GM19240 (cell line): ENCODE measurements around the gene COL23A1.

Experiments
- DNase-seq: peaks from one replicate; pipeline ENCODE4 v3.0.0; 2011; ENCODE audit warnings: low spot score; ENCODE audit not compliant: insufficient read length

COL23A1 gene

DNA sequence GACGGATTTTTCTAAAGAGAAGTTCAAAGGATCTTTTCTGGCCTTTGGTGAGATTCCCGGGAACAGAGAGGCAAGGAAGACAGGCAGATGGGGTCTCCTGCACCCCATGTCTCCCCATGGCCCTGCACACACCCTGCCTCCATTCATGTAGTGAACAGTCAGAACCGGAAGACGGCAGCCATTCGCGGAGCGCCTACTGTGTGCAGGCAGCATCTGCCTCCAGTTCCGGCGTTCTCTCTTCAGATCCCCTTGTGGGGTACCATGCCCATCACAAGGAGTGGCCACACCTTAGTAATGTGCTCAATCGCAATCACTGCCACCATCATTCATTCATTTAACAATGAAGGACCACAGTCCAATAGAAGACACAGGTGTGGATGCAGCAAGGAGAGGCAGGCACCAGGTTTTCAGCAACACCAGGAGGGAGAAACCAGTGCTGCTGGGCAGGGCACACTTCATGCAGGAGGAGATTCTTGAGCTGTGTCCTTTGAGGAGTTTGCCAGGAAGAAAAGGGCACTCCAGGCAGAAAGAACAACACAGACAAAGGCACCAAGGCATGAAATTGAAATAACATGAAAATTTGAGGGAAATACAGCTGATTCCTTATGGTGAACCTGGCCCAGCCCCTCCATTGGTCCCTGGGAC is 186.1 kb downstream of the COL23A1 start:
- DNase-seq, result no peak

- no peak for DNase-seq
Measured at GRCh38 chr5:178403351-178403750, 186.8 kb downstream of the COL23A1 start.

GRCh38 chr5:178399701-178400095 is 190.5 kb downstream of the COL23A1 start:
- no peak for DNase-seq

DNA sequence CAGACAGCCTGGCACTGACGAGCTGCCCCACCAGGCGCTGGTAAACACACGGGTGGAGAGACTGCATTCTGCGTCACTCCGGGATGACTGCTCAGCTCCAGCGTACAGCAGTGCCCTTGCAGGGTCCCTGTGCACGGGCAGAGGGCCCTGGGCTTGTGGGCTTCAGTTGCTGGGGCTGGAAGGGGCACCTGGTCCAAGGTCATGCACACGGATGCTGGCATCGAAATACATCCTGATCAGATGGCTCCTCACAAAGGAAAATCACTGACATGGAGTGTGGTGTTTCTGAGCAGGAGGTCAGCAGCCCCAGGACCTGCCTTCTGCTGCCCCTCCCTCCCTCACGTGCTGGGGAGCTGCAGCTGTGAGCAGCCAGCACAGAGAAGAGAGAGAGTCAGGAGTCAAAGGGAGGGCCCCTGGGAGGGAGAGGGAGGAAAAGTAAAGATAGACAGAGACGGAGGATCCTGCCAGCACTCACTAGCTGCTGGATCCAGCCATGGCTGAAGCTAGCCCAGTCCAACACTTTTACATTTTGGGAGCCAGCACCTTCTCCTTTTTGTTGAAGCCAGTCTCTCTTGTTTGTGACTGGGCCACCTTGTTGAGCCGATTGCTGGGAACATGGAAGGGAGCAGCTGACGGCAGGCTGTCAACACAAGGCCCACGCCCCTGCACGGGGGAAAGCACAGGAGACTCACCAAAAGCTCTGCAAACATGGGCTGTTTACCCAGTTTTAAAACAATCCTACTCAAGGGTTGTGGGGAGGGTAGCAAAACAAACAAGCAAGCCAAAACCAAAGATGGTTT is 191.1 kb downstream of the COL23A1 start:
- DNase-seq, result no peak

- no peak for DNase-seq
Measured at GRCh38 chr5:178396796-178397720, 193.1 kb downstream of the COL23A1 start.

DNA sequence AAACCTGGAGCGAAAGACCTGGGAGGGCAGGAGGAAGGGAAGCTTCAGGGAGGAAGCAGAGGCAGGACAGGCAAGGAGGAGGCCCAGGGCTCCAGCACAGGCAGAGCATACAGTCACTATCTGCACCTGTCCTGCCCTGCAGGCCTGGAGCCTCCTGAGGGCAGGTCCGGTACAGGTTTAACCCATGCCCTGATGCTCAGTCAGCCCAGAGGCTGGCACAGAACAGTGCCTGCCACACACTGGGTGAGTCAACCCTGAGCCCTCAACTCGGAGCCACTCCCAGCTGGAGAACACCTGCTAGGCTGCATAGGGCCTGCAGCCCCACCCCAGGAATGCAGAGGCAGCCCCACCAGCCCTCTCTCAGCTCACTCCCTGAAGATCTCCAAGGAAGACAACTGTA is 196.1 kb downstream of the COL23A1 start:
- DNase-seq, result no peak

DNA sequence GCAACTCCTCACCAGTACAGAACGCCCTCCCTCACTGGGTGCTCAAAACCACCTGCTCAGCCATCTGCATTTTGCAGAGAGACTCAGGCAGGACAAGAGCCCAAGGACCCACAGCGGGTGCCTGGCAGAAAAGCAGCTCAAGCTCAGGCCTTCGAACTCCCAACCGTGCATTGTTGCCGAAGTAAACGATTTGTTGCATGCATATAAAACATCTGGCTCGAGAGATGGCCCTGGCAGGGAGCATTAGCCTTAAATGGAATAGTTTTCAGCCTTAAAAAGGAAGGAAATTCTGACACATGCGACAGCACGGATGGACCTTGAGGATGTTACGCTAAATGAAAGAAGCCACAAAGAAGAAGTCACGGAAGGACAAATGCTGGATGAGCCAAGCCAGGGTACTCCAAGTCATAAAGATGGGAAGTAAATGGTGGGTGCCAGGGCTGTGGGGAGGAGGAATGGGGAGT is 197.2 kb downstream of the COL23A1 start:
- DNase-seq, result no peak

DNA sequence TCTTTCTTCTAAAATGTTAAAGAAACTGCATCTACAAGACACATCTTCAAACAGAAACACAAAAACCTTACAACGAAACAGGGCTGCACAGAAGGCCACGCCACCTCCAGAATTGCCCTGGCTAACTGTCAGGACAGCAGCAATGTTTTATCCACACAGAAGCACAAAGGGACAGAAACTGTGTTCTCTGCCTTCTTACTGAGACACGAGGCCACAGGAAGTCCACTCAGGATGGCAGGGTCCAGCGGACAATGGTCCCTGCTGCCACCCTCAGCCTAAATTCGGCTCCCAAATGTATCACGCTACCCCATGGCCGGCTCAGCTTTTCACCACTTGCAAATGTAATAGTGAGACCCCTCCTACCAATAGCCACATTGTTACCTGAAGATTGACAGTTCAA is 197.8 kb downstream of the COL23A1 start:
- DNase-seq, result no peak

- DNase-seq, result no peak
Measured at GRCh38 chr5:178391480-178391879, 198.7 kb downstream of the COL23A1 start.

- DNase-seq, result no peak
Measured at GRCh38 chr5:178389796-178390195, 200.4 kb downstream of the COL23A1 start.

GRCh38 chr5:178389026-178389729 is 201.0 kb downstream of the COL23A1 start:
- no peak for DNase-seq

DNA sequence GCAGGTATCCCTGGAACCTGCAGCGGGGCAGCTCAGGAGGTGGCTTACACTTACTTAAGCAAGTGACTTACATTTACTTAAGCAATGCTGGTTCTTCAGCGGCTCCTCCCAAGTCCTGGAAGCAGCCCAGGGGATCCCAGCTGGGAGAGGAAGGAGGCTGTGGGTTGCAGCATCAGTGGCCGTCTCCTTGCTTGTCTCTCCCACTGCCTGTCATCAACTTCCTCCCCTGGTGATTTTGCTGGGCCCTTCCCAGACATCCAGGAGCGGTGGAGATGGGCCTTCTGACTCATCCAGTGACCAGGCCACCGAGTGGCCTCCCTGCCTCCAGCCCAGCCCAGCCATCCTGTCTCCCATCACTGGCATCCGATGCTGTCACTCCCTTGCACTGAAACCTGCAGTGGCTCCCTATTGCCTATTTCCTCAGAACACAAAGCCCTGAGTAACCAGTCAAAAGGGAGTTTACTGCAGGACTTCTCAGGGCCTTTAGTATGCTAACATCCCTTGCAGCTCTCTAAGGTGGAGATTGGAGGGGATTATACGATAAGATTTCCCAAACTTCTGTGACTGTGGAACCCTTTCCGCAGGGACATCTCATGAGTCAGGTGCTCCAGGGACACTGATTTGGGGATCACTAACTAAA is 201.7 kb downstream of the COL23A1 start:
- no peak for DNase-seq

DNA sequence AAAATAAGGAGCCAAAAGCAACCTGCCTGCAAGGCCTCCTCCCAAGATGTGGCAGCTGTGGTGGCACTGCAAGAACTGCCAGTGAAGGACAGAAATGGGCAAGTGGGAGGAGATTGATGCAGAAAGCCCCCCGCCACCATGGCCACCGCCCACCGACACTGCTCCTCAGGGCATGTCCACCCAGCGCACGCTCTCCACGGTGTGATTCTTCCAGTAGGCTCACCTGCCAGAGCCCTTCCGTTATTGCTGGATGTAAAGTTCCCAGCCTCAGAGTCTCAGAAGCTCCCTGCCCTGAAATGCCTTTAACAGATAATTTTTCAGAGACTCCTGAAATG is 202.4 kb downstream of the COL23A1 start:
- DNase-seq, result no peak

DNA sequence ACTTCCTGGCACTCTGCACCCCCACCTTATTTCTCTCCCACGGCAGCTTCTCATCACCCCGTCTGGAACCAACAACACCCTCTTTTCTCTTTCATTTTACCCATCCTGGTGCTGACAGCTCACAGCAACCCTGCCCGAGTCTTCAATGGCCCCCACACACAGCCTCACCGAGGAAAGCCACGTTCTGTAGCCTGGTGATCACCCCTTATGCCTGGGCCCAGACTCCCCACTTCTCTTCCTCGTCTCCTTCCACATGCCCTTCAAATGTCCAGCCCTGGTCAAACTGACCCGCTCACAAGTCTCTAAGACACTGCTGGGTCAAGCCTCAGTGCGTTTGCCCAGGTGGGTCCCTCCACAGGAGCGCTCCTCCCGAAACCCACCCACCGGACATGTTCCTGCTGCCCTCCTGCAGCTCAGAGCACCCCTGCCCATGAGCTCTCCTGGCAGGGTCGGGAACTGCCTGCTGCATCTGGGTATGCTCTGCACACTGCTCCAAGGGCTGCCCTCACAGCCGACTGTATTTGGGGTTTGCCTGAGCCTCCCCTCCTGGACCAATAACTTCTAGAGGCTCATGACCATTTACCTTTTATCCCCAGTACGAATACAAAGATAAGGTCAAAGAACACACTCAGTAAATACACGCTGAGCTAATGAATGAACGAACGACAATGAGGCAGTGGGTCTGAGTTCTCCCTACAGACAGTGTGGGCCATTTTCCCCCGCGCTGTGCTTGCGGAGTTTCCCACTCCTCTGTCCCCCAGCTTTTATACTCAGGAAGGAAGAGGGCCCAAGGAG is 202.9 kb downstream of the COL23A1 start:
- DNase-seq, result no peak

- no peak for DNase-seq
Measured at GRCh38 chr5:178386336-178386931, 203.8 kb downstream of the COL23A1 start.

- DNase-seq, result no peak
Measured at GRCh38 chr5:178385496-178385890, 204.7 kb downstream of the COL23A1 start.

- no peak for DNase-seq
Measured at GRCh38 chr5:178384816-178385495, 205.2 kb downstream of the COL23A1 start.

DNA sequence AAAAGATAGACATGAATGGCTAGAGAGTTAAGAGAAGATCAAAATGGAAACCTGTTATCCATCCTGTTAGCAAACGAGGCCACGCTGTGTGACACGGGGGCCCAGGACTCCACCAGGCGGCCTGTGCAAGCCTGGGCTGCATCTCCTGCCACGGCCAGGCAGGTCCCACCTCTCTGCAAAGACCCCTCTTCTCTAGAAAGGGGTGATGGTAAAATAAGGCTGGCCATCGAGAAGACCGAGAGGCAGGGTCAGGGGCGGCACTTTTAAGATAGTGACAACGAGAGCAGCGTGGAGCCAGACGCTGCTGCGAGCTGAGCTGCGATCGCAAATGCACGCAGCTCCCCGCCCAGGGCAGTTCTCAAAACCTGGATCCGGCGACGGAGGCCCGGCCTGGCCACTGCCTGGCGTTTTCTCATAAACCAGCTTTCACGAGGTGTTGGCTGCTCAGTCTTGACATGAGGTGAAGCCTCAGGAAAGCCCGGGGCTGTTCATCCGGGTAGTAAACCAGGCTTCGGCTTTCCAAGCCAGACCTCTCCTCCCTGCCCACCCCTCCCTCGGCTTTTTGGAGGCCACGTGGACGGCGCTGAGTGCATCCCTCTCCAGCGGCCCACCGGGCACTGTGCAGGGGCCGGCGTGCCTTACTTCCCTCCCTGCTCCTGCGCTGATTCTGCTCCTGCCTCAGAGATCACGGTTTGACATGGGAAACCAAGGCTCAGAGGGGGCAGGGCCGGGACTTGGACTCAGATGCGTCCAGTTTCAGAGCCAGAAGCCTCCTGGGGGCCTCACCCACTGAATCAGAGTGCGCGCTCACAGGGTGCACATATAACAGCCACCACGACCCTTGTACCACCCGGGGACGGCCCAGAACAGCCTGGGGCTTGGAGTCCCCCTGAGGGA is 206.0 kb downstream of the COL23A1 start:
- DNase-seq, result no peak
